Gastrocnemius medialis (tissue), 4 donors: ENCODE data around the gene GABRG3. TPM values are rescaled to one million over a fixed set of nuclear protein-coding genes. Genes with fewer than 3 reads are reported as not detected.
"Not testable (repeated sequence)": the region's sequence is repeated elsewhere in the genome, so short reads cannot be mapped to it uniquely, and the experiment has no call there.

Experiments used
- ATAC-seq, 2 donors: fragments of 150-250 bp; one replicate each; pipeline ENCODE4 v1.9.1; 2016
- DNase-seq, 2 donors: peaks; one replicate each; pipeline ENCODE4 v3.0.0-alpha.2; 2019
- H3K27ac ChIP-seq, 4 donors: fragments of 200-600 bp; sonication (generic); 1 replicate in 1 of 4; 2 replicates in 3 of 4; pipeline ENCODE4 v1.5.1; 2016 to 2018; ENCODE audit warnings: mild to moderate bottlenecking in 2 of 4, moderate library complexity in 1 of 4
- H3K27me3 ChIP-seq, 3 donors: fragments of 200-600 bp; sonication (generic) in 2 of 3; 1 replicate in 1 of 3; 2 replicates in 2 of 3; pipeline versions ENCODE4 v1.5.1 to v1.6.0; 2016 to 2019; ENCODE audit warnings: mild to moderate bottlenecking in 1 of 3, moderate library complexity in 1 of 3
- H3K36me3 ChIP-seq, 2 donors: fragments of 200-600 bp; sonication (generic) in 1 of 2; one replicate each; pipeline ENCODE4 v1.5.1; 2017 to 2018
- H3K4me1 ChIP-seq, 2 donors: fragments of 200-600 bp; sonication (generic) in 1 of 2; one replicate each; pipeline ENCODE4 v1.5.1; 2016 to 2017; ENCODE audit warnings: mild to moderate bottlenecking in 2 of 2
- H3K4me3 ChIP-seq, 4 donors: fragments of 200-600 bp; sonication (generic) in 3 of 4; 1 replicate in 1 of 4; 2 replicates in 3 of 4; pipeline ENCODE4 v1.5.1; 2016 to 2019; ENCODE audit warnings: mild to moderate bottlenecking in 2 of 4
- H3K9me3 ChIP-seq, 3 donors: fragments of 200-600 bp; sonication (generic) in 2 of 3; 1 replicate in 1 of 3; 2 replicates in 2 of 3; pipeline ENCODE4 v1.5.1; 2016 to 2019
- POLR2A ChIP-seq, 2 donors: fragments of 450-650 bp; IDR thresholded peaks; one replicate each; pipeline ENCODE4 v1.6.1; 2017; ENCODE audit warnings: antibody characterized with exemption in 2 of 2, mild to moderate bottlenecking in 2 of 2, moderate library complexity in 2 of 2
- in situ Hi-C, 4 donors: fragments of 200-750 bp; cut with MboI; loops; one replicate each; pipeline versions ENCODE4 v1.15.0 to v1.8.0; 2017; ENCODE audit warnings: low sequenced_read_pairs in 4 of 4
- intact Hi-C: fragments of 100-400 bp; cut with DNase I; formaldehyde crosslinking; loops from one replicate; pipeline ENCODE4 v1.15.1; 2023; ENCODE audit warnings: low total_unique reads
- total RNA-seq, 4 donors: library from RNA; depleted of rRNA; stranded (reverse); fragments of >200 nt; gene quantifications; one replicate each; pipeline versions ENCODE4 v1.1.0 to v1.2.3, GENCODE V29; 2016
- TF ChIP-seq, protein P1 (sequence below), 5 experiments: fragments of 450-650 bp in 3 of 5; fragments of 200-600 bp in 2 of 5; sonication (generic) in 2 of 5; IDR thresholded peaks in 4 of 5; conservative IDR thresholded peaks in 1 of 5; 1 replicate in 4 of 5; 2 replicates in 1 of 5; pipeline ENCODE4 v1.5.1; 2016 to 2019; ENCODE audit warnings: antibody characterized with exemption in 5 of 5, mild to moderate bottlenecking in 3 of 5, moderate library complexity in 3 of 5

The GABRG3 gene
- total RNA-seq, 4 donors from 2014 or later: not detected

DNA sequence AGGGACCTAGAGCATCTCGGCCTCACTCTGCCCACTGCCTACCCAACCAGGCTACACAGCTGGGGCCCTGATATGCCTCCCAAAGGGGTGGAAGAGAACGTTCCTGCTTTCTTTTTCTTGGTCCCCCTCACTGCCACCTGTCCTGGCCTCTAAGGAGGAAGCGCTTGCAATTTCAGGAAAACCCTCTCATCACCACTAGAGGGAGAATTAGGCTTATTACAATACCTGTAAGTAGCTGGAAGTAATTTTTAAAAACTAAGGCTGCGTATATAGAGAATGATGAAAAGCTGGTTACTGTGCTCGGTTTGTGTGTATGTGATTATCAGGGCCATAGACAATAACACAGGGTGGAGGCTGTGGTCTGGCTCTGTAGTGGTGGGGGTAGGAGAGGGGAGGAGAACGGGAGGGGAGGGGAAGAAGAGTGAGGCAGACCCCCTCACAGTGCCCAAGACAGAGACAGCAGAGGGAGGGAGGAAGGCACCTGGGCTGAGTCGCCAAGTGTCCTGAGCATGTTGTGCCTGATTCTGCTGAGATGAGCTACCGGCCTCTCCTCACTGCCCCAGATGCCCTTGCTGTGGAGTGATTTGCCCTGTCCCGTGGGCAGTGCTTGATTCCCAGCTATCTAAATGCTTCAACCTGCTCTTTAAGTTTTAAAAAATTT, 3.3 kb downstream of the GABRG3 start:
- DNase-seq (no peak), ATAC-seq (no peak)
- Histone ChIP-seq H3K4me3 (no peak overlapping the region), H3K4me1 (no peaks in the 10 kb centered on the region), H3K36me3 (no peaks in the 10 kb centered on the region), H3K9me3 (no peaks in the 10 kb centered on the region), H3K27me3 (peaks cover 0 to 10% (median 0%) of the 10 kb centered on the region in 3 donors), H3K27ac (no peak overlapping the region)
- no peak for TF ChIP-seq POLR2A (IDR thresholded peaks at IDR 0.05)
- TF ChIP-seq, protein P1, sequence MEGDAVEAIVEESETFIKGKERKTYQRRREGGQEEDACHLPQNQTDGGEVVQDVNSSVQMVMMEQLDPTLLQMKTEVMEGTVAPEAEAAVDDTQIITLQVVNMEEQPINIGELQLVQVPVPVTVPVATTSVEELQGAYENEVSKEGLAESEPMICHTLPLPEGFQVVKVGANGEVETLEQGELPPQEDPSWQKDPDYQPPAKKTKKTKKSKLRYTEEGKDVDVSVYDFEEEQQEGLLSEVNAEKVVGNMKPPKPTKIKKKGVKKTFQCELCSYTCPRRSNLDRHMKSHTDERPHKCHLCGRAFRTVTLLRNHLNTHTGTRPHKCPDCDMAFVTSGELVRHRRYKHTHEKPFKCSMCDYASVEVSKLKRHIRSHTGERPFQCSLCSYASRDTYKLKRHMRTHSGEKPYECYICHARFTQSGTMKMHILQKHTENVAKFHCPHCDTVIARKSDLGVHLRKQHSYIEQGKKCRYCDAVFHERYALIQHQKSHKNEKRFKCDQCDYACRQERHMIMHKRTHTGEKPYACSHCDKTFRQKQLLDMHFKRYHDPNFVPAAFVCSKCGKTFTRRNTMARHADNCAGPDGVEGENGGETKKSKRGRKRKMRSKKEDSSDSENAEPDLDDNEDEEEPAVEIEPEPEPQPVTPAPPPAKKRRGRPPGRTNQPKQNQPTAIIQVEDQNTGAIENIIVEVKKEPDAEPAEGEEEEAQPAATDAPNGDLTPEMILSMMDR (IDR thresholded peaks at IDR 0.05 in 4 of 5, conservative IDR thresholded peaks at IDR 0.05 in 1 of 5): no peak
- in situ Hi-C loops (no loop called here), intact Hi-C loops (no loop called here)

DNA sequence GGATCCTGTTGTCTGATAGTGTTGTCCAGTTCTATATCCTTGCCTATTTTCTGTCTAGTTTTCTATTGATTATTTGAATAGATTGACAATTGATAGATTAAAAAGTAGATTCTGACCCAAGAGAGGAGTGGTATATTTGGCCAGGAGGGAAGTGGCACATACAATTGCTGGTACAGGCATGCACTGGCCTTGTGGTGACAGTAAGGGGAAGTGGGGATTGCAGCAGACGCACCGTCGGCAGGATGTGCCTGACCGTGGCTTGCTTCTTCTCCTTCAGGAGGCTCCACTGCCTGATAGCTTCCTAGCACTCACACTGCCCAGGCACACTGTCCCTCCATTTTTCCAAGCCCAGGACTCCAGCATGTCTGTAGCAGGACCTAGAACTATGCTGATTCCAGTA, 10.5 kb downstream of the GABRG3 start:
- DNase-seq (no peak), ATAC-seq (no peak)
- Histone ChIP-seq H3K36me3 (no peaks in the 10 kb centered on the region), H3K4me1 (no peaks in the 10 kb centered on the region), H3K27ac (no peak overlapping the region), H3K9me3 (no peaks in the 10 kb centered on the region), H3K27me3 (no peaks in the 10 kb centered on the region), H3K4me3 (no peak overlapping the region)
- intact Hi-C loops: no loop called here
- TF ChIP-seq, protein P1 (IDR thresholded peaks at IDR 0.05 in 4 of 5, conservative IDR thresholded peaks at IDR 0.05 in 1 of 5): no peak
- no peak for TF ChIP-seq POLR2A (IDR thresholded peaks at IDR 0.05)
- in situ Hi-C loops: no loop called here

DNA sequence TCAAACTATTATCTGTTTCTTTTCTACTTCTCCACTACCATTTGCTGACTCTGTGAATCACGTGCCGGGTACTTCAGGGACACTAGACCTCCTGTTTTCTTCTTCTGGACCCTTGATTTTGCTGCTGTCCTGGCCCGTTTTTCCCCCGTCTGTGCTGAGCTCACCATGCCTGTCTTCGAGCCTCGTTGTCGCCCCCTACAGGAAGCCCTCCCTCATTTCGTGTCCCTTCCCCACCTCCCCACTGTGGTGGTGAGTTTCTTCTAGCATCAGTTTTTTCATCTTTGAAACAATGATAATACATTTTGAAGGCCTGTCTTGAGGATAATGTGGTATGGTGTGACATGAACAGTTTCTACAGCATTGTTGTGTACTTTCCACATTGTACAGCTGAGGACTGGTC, 12.8 kb downstream of the GABRG3 start:
- DNase-seq (no peak), ATAC-seq (no peak)
- Histone ChIP-seq H3K4me1 (no peaks in the 10 kb centered on the region), H3K27me3 (no peaks in the 10 kb centered on the region), H3K36me3 (no peaks in the 10 kb centered on the region), H3K9me3 (no peaks in the 10 kb centered on the region), H3K27ac (no peak overlapping the region), H3K4me3 (no peak overlapping the region)
- in situ Hi-C loops: no loop called here
- intact Hi-C loops: no loop called here
- no peak for TF ChIP-seq POLR2A (IDR thresholded peaks at IDR 0.05)
- TF ChIP-seq, protein P1 (IDR thresholded peaks at IDR 0.05 in 4 of 5, conservative IDR thresholded peaks at IDR 0.05 in 1 of 5): no peak

DNA sequence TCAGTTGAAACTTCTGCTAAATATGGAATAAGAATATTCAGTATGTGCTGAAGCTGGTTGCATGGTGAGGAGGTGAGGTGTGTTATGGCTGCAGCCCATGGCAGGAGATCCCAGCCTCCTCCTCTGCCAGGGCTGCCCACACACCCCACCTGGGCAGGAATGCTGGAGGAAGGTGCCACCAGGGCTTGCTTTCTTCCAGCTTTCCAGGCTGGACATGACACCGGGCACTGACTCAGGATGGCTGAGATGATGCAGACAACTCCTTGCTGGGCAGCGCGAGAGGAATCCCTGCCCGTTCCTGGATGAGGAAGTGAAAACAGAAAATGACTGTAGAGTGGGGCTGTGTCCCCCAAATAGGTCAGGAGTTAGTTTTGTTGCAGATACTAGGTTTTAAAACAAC, 14.1 kb downstream of the GABRG3 start:
- in situ Hi-C loops: no loop called here
- no peaks in the 10 kb centered on the region for H3K9me3 ChIP-seq
- H3K27me3 ChIP-seq: no peaks in the 10 kb centered on the region
- H3K36me3 ChIP-seq: no peaks in the 10 kb centered on the region
- intact Hi-C loops: no loop called here
- no peaks in the 10 kb centered on the region for H3K4me1 ChIP-seq
- ATAC-seq (no peak), DNase-seq (no peak)
- no peak overlapping the region for H3K27ac ChIP-seq
- TF ChIP-seq, protein P1 (IDR thresholded peaks at IDR 0.05 in 4 of 5, conservative IDR thresholded peaks at IDR 0.05 in 1 of 5): no peak
- no peak for TF ChIP-seq POLR2A (IDR thresholded peaks at IDR 0.05)
- H3K4me3 ChIP-seq: no peak overlapping the region

DNA sequence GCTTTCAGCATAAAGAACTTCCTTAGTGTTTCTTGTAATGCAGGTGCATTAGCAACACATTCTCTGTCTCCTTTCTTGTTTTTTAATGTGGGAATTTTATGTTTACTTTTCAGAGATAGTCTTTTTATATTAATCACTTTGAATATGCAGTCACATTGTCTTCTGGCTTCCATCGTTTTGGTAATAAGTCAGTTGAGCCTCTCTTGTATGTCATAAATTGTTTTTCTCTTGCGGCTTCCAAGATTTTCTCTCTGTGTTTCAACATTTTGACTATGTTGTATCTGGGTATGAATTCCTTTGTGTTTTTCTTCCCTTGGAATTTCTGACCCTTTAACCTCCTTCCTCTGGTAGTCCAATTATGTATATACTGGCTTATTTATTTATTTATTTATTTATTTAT, 25.3 kb downstream of the GABRG3 start:
- no peak for TF ChIP-seq POLR2A (IDR thresholded peaks at IDR 0.05)
- TF ChIP-seq, protein P1 (IDR thresholded peaks at IDR 0.05 in 4 of 5, conservative IDR thresholded peaks at IDR 0.05 in 1 of 5): no peak
- in situ Hi-C loops: no loop called here

DNA sequence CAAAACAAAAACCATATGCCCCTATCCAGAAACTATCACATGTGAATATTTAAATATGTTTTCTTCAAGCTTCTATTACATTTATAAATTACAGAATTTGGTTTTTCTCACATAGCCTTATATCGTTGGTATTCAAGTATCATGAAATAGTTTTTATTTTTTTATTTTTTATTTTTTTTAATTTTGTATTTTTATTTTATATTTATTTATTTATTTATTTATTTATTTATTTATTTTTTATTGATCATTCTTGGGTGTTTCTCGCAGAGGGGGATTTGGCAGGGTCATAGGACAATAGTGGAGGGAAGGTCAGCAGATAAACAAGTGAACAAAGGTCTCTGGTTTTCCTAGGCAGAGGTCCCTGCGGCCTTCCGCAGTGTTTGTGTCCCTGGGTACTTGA, 32.0 kb downstream of the GABRG3 start:
- ATAC-seq, H3K36me3 ChIP-seq, H3K27me3 ChIP-seq, H3K9me3 ChIP-seq, DNase-seq, intact Hi-C loops, H3K27ac ChIP-seq, H3K4me3 ChIP-seq, H3K4me1 ChIP-seq: not testable (repeated sequence)
- in situ Hi-C loops: loop anchor here in 1 of 4 donors (25.0 kb wide), 1 partner anchor 91 kb away; no protein-coding TSS in a partner anchor

More for the DNA sequence above, 25.3 kb downstream of the GABRG3 start:
- Histone ChIP-seq H3K4me1 (no peaks in the 10 kb centered on the region), H3K9me3 (no peaks in the 10 kb centered on the region), H3K27me3 (no peaks in the 10 kb centered on the region), H3K36me3 (no peaks in the 10 kb centered on the region), H3K27ac (no peak overlapping the region), H3K4me3 (no peak overlapping the region)
- no peak for DNase-seq
- intact Hi-C loops: no loop called here
- no peak for ATAC-seq

DNA sequence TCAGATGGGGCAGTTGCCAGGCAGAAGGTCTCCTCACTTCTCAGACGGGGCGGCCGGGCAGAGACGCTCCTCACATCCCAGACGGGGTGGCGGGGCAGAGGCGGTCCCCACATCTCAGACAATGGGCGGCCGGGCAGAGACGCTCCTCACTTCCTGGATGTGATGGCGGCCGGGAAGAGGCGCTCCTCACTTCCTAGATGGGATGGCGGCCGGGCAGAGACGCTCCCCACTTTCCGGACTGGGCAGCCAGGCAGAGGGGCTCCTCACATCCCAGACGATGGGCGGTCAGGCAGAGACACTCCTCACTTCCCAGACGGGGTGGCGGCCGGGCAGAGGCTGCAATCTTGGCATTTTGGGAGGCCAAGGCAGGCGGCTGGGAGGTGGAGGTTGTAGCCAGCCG, 33.2 kb downstream of the GABRG3 start:
- H3K4me3 ChIP-seq, H3K27ac ChIP-seq, intact Hi-C loops, H3K27me3 ChIP-seq, DNase-seq, ATAC-seq, H3K36me3 ChIP-seq, H3K9me3 ChIP-seq, H3K4me1 ChIP-seq: not testable (repeated sequence)
- in situ Hi-C loops: loop anchor here in 1 of 4 donors (25.0 kb wide), 1 partner anchor 92 kb away; no protein-coding TSS in a partner anchor
